WTC11 (cell line): Measurements from ENCODE around the gene RANBP17.

Experiments used
- CTCF ChIP-seq: fragments of 200-600 bp; IDR thresholded peaks from 2 replicates; pipeline ENCODE4 v1.8.0; 2022; ENCODE audit warnings: antibody characterized with exemption
- JUN ChIP-seq: sonication (generic); formaldehyde crosslinking; IDR thresholded peaks from 2 replicates; pipeline ENCODE4 v1.8.0; 2023; ENCODE audit warnings: mild to moderate bottlenecking, missing genetic modification reagents

GRCh38 chr5:170882345-170882744 lies 20.5 kb downstream of the RANBP17 start:
- no peak for TF ChIP-seq CTCF
- no peak for TF ChIP-seq JUN (CRISPR knock-in tag)
